GM12892 (cell line): ENCODE results near the gene C1orf50.

Experiments
- POLR2A ChIP-seq: IDR thresholded peaks from 2 replicates; pipeline ENCODE4 v1.6.1; 2011; ENCODE audit warnings: low read depth, low read length, control low read depth
- TAF1 ChIP-seq: IDR thresholded peaks from 2 replicates; pipeline ENCODE4 v1.6.1; 2011; ENCODE audit warnings: low read depth, mild to moderate bottlenecking, control low read depth, low read length, borderline replicate concordance

- TF ChIP-seq POLR2A = no peak
- TF ChIP-seq TAF1 = no peak
Measured at GRCh38 chr1:42750041-42750440, 17.0 kb upstream of the C1orf50 start.
